ENCODE results near the gene GASK1A.

The GASK1A gene

DNA sequence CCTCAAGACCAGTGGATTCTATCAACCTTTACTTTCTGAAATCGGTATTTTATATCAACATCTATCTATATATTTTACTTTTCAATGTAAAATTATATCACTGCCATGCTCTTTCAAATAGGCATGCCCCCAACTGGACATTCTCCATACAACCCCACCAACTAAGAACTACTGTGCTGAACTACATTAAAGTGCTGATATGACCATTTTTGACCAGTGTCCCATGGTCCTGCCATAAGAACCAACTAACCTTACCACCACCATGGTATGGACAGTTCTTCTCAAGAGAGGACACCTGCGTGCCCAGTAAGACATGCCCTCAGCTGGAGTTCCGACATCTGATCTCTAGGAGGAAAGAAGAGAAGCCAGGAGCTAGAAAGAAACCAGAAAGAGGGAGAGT is 111.1 kb downstream of the GASK1A start:
- H3K4me3 ChIP-seq (ENCODE audit: low read depth, low read length): no peak overlapping the region
- DNase-seq (ENCODE audit: low read depth): no peak
- TF ChIP-seq POLR2A (IDR thresholded peaks at IDR 0.05; ENCODE audit: extremely low read depth, insufficient read length): no peak
- TF ChIP-seq, protein P1, sequence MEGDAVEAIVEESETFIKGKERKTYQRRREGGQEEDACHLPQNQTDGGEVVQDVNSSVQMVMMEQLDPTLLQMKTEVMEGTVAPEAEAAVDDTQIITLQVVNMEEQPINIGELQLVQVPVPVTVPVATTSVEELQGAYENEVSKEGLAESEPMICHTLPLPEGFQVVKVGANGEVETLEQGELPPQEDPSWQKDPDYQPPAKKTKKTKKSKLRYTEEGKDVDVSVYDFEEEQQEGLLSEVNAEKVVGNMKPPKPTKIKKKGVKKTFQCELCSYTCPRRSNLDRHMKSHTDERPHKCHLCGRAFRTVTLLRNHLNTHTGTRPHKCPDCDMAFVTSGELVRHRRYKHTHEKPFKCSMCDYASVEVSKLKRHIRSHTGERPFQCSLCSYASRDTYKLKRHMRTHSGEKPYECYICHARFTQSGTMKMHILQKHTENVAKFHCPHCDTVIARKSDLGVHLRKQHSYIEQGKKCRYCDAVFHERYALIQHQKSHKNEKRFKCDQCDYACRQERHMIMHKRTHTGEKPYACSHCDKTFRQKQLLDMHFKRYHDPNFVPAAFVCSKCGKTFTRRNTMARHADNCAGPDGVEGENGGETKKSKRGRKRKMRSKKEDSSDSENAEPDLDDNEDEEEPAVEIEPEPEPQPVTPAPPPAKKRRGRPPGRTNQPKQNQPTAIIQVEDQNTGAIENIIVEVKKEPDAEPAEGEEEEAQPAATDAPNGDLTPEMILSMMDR (IDR thresholded peaks at IDR 0.05; ENCODE audit: low read depth, low read length): no peak
- TF ChIP-seq, protein P2, sequence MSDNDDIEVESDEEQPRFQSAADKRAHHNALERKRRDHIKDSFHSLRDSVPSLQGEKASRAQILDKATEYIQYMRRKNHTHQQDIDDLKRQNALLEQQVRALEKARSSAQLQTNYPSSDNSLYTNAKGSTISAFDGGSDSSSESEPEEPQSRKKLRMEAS (IDR thresholded peaks at IDR 0.05; ENCODE audit: low read depth, low read length): no peak
- TF ChIP-seq MYC (IDR thresholded peaks at IDR 0.05; ENCODE audit: low read depth, low read length): no peak

DNA sequence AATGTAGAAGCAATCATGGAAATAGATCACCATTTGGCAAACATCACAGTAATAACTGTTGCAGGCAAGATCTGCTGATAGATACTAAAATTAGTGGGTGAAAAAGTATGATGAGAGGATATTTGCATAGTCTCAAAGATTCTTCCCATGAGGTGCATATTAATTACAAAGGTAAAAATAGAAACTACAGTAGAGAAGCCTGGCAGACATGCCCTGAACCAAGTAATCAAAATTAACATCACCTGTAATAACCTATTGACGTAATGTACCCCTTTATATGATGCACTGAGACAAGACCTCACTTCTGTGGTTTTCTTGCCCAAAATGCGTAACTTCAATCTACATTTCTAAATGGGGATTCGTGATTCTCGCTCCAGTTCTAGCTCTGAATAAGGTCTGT is 112.4 kb downstream of the GASK1A start:
- TF ChIP-seq, protein P1 (IDR thresholded peaks at IDR 0.05; ENCODE audit: low read depth, low read length): no peak
- TF ChIP-seq POLR2A (IDR thresholded peaks at IDR 0.05; ENCODE audit: extremely low read depth, insufficient read length) (no peak), MYC (IDR thresholded peaks at IDR 0.05; ENCODE audit: low read depth, low read length) (no peak)
- TF ChIP-seq, protein P2 (IDR thresholded peaks at IDR 0.05; ENCODE audit: low read depth, low read length): no peak
- DNase-seq (ENCODE audit: low read depth): no peak
- no peak overlapping the region for H3K4me3 ChIP-seq (ENCODE audit: low read depth, low read length)

DNA sequence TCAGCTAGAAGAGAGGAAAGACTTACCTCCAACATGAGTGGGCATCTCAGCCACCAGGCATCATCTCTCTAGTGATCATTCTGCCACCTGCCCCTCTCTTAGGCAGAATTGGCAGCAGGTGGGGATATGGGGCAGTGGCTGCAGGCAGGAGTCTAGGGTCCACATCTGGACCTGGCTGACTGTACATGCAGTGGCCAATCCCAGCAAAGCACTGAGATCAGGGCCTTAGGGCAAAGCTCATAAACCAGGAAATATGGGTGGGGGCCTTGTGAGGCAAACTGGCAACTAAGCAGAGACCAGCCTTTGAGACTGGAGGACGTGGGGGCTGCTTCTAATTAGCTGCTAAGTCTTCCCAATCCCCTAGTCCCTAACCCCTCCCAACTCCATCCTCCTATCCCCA is 113.9 kb downstream of the GASK1A start:
- DNase-seq (ENCODE audit: low read depth): no peak
- no peak overlapping the region for H3K4me3 ChIP-seq (ENCODE audit: low read depth, low read length)
- TF ChIP-seq, protein P2 (IDR thresholded peaks at IDR 0.05; ENCODE audit: low read depth, low read length): no peak
- TF ChIP-seq, protein P1 (IDR thresholded peaks at IDR 0.05; ENCODE audit: low read depth, low read length): no peak
- TF ChIP-seq POLR2A (IDR thresholded peaks at IDR 0.05; ENCODE audit: extremely low read depth, insufficient read length) (no peak), MYC (IDR thresholded peaks at IDR 0.05; ENCODE audit: low read depth, low read length) (no peak)

DNA sequence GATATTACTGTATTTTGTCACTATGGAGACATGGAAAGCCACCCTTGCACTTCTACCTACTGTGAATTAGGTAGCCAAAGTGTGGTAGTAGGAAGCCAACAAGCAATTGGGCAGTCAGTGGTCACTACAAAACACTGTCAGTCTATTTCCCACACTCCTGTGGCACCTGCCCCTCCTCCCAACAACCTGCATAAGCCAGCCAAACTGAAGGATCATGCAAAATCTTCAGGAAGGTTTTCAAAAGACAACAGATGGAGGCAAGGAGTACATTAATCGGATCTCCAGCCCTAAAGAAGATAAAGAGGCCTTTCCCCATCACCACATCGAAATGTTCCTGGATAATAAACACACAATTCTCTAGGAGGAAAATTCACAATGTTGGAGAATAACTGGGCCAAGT is 114.9 kb downstream of the GASK1A start:
- H3K4me3 ChIP-seq (ENCODE audit: low read depth, low read length): no peak overlapping the region
- DNase-seq (ENCODE audit: low read depth): no peak
- TF ChIP-seq, protein P2 (IDR thresholded peaks at IDR 0.05; ENCODE audit: low read depth, low read length): no peak
- TF ChIP-seq, protein P1 (IDR thresholded peaks at IDR 0.05; ENCODE audit: low read depth, low read length): no peak
- no peak for TF ChIP-seq POLR2A (IDR thresholded peaks at IDR 0.05; ENCODE audit: extremely low read depth, insufficient read length)
- no peak for TF ChIP-seq MYC (IDR thresholded peaks at IDR 0.05; ENCODE audit: low read depth, low read length)

DNA sequence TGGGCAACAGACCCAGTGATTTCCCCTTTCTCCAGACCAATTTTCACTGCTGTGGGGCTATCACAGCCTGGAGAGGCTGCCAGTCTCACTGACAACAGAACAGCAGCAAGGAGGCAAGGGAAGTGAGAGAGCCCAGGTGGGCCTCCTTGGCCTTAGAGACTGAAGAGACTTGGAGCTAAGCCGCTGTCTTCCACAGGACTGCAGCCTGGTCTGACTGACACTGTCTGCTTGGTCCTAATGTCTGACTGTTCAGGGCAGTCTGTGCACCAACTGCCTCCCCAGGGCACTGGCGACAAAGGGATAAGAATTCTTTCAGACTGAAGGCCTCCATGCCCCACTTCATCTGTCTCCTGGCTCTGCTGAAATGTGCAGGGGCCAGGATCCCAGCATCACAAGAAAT is 115.3 kb downstream of the GASK1A start:
- TF ChIP-seq POLR2A (IDR thresholded peaks at IDR 0.05; ENCODE audit: extremely low read depth, insufficient read length): no peak
- TF ChIP-seq MYC (IDR thresholded peaks at IDR 0.05; ENCODE audit: low read depth, low read length): no peak
- TF ChIP-seq, protein P1 (IDR thresholded peaks at IDR 0.05; ENCODE audit: low read depth, low read length): no peak
- TF ChIP-seq, protein P2 (IDR thresholded peaks at IDR 0.05; ENCODE audit: low read depth, low read length): no peak
- H3K4me3 ChIP-seq (ENCODE audit: low read depth, low read length): no peak overlapping the region
- no peak for DNase-seq (ENCODE audit: low read depth)

DNA sequence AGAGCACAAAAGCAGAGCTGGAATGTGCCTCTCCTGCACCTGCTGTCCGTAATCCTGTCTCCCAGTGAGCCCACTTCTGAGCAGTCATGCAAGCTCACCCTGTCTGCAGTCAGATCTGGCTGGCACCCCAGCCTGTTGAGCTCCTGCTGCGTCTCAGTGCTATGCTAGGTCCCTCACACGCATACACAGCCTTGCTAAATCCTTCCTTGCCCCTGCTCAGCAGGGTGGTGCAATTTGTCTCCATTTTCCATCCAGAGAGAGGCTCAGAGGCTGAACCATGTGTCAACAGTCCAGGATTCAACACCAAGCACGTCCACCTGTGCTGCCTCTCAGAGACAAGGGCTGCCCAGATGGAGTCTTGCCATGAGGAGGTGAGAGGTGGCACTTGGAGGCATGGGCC is 115.7 kb downstream of the GASK1A start:
- no peak overlapping the region for H3K4me3 ChIP-seq (ENCODE audit: low read depth, low read length)
- no peak for DNase-seq (ENCODE audit: low read depth)

More for the DNA sequence above, 115.7 kb downstream of the GASK1A start:
- TF ChIP-seq, protein P1 (IDR thresholded peaks at IDR 0.05; ENCODE audit: low read depth, low read length): no peak
- TF ChIP-seq MYC (IDR thresholded peaks at IDR 0.05; ENCODE audit: low read depth, low read length) (no peak), POLR2A (IDR thresholded peaks at IDR 0.05; ENCODE audit: extremely low read depth, insufficient read length) (no peak)
- TF ChIP-seq, protein P2 (IDR thresholded peaks at IDR 0.05; ENCODE audit: low read depth, low read length): no peak
